Erythroblast (primary cell): ENCODE results near the gene KRR1.

Experiments
- GATA1 ChIP-seq: IDR thresholded peaks from 2 replicates; pipeline ENCODE4 v1.6.1; 2011; ENCODE audit warnings: low read depth, mild to moderate bottlenecking, control low read depth, low read length, moderate library complexity
- POLR2A ChIP-seq: IDR thresholded peaks from 2 replicates; pipeline ENCODE4 v1.6.1; 2011; ENCODE audit warnings: mild to moderate bottlenecking, low read length

DNA sequence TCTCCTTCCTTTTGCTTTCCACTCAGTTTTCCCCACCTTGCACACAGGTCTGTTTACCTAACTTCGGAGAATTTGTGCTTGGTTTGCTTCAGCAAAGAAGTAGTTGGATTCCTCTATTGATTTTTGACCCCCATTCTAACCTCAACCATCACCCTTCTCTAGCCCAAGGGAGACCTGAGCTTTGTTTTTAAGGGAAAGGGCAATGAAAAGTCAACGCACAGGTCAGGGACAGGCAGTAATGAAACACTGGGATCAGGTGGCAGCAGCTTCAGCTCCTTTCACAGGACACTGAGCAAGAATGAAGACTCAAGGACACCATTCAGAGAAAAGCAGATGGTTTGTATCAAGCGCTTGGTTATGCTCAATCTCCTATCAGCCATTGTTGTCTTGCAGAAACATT, 46.9 kb upstream of the KRR1 start:
- TF ChIP-seq POLR2A: no peak
- no peak for TF ChIP-seq GATA1
